ENCODE data around the gene TFDP2. TPM values are rescaled to one million over a fixed set of nuclear protein-coding genes. Genes with fewer than 3 reads are reported as not detected.
"Not testable (repeated sequence)": the region's sequence is repeated elsewhere in the genome, so short reads cannot be mapped to it uniquely, and the experiment has no call there.

TFDP2 gene
- total RNA-seq (2014; rRNA removed; shearing (Covaris generic)) = 74.1 and 91.7 TPM in 2 replicates

DNA sequence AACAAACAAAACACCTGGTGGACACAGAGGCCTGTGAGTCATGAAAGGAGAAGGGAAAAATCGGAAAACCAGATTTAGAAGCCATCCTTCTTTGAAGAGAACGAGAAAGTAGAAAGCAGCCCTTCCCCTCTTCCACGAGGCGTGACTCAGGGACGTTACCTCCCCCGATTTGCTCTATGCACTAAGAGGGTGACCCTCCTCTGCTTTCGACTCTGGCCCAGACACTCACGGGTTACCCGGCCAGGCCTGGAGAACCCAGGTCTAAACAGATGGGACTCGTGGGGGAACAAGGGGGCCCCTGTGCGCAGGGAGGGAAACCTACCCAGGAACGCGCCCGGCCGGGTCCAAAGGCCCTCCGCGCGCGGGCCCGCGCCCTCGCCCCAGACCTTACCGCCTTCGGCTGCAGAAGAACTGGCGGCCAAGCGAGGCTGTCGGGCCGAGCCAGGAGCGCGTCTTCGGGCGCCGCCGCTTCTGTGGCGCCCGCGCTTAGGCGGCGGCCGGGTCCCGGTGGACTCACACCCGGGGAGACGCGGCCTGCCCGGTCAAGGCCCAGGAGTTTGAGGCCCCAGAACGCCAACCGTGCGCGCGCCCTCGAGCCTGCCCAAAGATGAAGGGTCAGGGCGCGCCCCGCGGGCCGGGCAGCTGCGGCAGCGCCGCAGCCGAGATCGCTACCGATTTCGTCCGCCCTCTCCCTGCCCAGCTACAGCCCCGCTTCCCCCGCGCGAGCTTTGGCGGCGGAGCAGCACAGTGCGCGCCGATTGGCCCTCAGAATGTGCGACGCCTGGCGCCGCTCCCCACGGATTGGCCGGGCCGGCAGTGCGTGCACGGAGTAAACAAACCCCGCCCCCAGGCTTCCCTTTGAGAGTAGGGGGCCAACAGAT, at the start of gene TFDP2:
Gene TFDP2 (minus strand): TSS at position 753 of the 881 bp plus-strand sequence. CDS start 47,795 bp downstream, outside the sequence.
- peak; percentile 94 for DNase-seq (ENCODE audit: low read depth)

- DNase-seq (ENCODE audit: low read depth) = no peak
Observed at GRCh38 chr3:142188846-142189245, 39.5 kb upstream of the TFDP2 start.

- DNase-seq (ENCODE audit: low read depth) = peak; percentile 14
Observed at GRCh38 chr3:142180761-142181362, 31.5 kb upstream of the TFDP2 start.

DNA sequence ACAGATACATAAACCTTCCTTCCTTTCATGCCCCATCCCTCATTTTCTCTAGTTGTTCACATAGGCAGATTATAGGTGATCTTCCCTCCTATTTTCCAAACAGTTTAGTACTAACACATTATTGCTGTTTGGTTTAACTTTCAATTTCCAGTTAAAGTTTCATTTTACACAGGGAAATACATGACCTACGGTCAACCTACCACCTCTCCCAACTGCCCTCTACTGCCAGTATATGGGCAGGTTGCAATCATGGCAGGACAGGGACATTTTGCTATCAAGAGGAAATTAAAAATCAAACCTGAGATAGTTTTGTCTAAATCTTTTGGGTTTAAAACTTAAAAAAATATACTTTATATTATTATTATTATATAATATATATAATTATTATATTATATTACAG, 26.1 kb upstream of the TFDP2 start:
- no peak for DNase-seq (ENCODE audit: low read depth)

- DNase-seq (ENCODE audit: low read depth) = no peak
Observed at GRCh38 chr3:142174559-142174958, 25.2 kb upstream of the TFDP2 start.

DNA sequence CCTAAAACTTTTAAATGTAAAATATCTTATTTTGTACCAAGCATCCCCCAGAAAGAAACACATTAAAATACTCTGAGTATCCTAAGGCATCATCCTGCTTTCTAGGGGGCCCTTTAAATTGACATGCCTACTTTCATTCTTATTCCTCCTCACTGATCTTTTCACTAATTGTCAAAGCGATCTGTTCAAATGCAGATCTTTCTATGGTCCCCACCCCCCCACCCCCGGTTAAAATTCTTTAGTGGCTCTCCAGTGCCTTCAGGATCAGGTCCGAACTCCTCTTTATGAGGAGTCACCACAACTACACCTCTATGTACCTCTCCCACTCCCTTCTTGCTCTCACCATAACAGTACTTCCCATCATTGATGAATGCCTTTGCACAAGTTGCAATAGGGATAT, 19.2 kb upstream of the TFDP2 start:
- DNase-seq (ENCODE audit: low read depth) = no peak

DNA sequence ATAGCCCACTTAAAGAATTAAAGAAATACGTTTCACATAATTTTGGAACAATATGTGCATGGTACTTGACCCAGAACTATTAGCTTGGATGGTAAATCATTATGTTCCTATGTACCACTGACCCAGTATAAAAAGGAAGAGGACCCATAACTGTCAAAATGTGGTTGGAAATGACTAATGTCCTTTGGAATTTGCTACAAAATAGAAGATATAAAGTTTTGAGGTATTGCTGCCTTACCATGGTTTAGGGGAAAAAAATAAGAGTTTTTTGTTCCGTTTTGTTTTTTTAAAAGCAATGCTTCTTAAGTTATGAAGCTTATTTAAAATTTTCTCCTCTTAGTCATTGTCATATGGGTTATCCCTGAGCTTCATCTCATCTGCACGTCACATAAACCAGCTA, 15.8 kb upstream of the TFDP2 start:
- no peak for DNase-seq (ENCODE audit: low read depth)

- no peak for DNase-seq (ENCODE audit: low read depth)
Observed at GRCh38 chr3:142159083-142159740, 9.9 kb upstream of the TFDP2 start.

GRCh38 chr3:142154186-142154585, 4.8 kb upstream of the TFDP2 start:
- no peak for DNase-seq (ENCODE audit: low read depth)

- DNase-seq (ENCODE audit: low read depth) = no peak
Observed at GRCh38 chr3:142152384-142152783, 3.0 kb upstream of the TFDP2 start.

DNA sequence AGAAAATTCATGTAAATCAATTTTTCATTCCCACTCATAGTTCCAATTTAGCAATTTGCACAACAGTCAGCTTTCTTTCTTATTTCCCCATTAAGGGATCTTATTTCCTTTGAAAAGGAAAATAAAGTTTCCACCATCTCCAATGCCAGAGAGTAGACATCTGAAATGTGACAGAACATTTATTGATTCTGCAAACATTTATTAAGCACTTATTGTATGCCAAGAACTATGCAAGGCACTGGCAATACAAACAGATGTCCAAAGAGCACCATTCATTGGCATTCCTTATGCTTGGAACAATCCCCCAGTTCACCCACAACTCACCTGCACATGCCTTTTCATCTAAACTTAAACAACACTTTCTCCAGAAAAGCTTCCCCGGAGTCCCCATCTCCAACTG, 2.5 kb upstream of the TFDP2 start:
- no peak for DNase-seq (ENCODE audit: low read depth)

DNA sequence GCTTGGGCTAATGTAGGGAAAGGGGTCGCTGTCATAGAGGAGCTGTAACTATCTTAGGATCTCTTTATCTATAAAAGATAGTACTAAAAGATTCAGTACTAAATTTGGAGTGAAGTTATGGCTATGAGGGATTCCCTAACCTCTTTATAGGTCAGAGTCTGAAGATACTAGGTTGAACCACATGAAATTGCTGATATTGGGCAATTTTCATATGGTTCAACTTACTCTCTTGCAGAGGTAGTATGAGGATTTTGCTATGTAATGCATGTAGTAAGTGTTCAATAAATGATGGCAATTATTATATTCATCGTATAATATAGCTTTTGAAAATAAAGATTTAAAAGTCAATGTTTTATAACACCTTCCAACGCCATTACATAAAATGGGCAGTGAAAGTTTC, 1.9 kb upstream of the TFDP2 start:
- DNase-seq (ENCODE audit: low read depth) = no peak

DNA sequence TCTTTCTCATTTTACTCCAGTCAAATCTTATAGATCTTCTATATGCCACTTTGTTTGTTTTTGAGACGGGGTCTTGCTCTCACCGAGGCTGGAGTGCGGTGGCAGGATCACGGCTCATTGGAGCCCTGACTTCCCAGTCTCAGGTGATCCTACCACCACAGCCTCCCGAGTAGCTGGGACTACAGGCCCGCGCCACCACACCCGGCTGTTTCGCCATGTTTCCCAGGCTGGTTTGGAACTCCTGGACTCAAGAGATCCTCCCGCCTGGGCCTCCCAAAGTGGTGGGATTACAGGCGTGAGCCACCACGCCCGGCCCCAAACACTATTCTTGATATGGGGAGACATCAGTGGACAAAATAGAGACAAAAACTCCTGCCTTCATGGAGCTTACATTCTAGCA, 927 bp upstream of the TFDP2 start:
- no peak for DNase-seq (ENCODE audit: low read depth)

- DNase-seq (ENCODE audit: low read depth) = no peak
Observed at GRCh38 chr3:142149673-142149992, 289 bp upstream of the TFDP2 start.

DNA sequence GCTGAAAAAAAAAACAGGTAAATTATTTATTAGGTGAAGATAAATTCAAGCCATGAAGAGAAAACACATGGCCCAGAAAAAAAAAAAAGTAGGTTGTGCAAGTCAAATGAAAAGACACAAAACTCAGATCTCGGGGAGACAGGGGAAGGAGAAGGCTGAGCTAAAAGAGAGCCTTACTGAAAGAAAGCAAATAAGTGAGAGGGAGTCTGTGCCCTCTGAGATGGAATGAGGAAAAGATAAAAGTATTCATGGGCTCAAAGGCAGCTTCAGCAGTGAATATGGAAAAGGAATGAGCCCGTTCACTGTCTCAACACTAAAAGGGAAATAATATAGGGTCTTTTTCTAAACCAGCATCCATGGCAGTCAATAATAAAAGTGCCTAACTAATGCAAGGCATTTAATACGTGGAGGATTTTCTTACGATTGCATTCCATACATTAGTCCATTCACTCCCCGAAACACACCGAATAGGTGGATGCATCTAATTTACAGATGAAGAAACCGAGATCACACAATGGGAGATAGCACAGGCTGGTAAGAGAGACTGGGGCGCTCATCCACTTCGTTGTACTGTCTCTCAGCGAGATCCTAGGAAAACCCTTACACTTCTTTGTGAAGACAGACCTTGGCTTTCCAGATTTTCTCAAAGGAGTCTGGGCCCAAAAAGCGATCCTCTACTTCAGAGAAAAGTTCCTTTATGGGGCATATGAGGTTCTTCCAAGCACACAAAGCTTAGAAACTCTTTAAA, 1.1 kb downstream of the TFDP2 start:
- DNase-seq (ENCODE audit: low read depth) = peak; percentile 10

- DNase-seq (ENCODE audit: low read depth) = not testable (repeated sequence)
Observed at GRCh38 chr3:142144587-142144986, 4.8 kb downstream of the TFDP2 start.

DNA sequence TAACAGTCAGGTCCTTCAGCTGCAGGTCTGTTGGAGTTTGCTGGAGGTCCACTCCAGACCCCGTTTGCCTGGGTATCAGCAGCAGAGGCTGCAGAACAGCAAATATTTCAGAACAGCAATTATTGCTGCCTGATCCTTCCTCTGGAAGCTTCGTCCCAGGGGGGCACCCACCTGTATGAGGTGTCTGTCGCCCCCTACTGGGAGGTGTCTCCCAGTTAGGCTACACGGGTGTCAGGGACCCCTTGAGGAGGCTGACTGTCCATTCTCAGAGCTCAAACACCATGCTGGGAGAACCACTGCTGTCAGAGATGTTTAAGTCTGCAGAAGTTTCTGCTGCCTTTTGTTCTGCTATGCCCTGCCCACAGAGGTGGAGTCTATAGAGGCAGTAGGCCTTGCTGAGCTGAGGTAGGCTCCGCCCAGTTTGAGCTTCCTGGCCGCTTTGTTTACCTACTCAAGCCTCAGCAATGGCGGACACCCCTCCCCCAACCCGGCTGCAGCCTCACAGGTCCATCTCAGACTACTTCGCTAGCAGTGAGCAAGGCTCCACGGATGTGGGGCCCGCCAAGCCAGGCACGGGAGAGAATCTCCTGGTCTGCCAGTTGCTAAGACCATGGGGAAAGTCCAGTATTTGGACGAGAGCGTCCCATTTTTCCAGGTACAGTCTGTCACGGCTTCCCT, 8.6 kb downstream of the TFDP2 start:
- not testable (repeated sequence) for DNase-seq (ENCODE audit: low read depth)

DNA sequence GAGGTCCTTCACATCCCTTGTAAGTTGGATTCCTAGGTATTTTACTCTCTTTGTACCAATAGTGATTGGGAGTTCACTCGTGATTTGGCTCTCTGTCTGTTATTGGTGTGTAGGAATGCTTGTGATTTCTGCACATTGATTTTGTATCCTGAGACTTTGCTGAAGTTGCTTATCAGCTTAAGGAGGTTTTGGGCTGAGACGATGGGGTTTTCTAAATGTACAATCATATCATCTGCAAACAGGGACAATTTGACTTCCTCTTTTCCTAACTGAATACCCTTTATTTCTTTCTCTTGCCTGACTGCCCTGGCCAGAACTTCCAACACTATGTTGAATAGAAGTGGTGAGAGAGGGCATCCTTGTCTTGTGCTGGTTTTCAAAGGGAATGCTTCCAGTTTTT, 12.3 kb downstream of the TFDP2 start:
- DNase-seq (ENCODE audit: low read depth) = not testable (repeated sequence)

DNA sequence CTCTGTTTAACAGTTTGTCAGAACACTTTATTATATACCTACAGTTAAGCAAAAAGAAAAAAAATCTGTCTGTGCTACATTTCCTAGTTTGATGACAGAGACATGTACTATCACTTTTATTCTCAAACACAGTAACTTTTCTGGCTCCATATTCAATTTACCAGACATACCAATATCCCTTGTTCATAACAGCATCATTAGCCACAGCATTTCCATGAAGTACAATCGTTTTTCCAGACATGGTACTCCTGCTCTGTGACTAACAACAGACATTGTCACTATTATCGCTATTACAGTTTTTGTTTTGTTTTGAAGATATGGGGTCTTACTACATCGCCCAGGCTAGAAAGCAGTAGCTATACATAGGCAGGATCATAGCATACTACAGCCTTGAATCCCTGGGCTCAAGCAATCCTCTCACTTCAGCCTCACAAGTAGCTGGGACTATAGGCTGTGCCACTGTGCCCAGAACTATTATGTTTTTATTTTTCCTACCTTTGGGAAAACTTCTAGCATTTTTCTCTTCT, 14.5 kb downstream of the TFDP2 start:
- no peak for DNase-seq (ENCODE audit: low read depth)

- no peak for DNase-seq (ENCODE audit: low read depth)
Observed at GRCh38 chr3:142129516-142130171, 19.7 kb downstream of the TFDP2 start.
